DMS53 (cell line): ENCODE results near the gene LGALS4.
"Not testable (repeated sequence)": the region's sequence is repeated elsewhere in the genome, so short reads cannot be mapped to it uniquely, and the experiment has no call there.

Experiments
- DNase-seq: peaks from one replicate; lab custom pipeline; 2025; lab: John Stamatoyannopoulos, UW

The LGALS4 gene

GRCh38 chr19:38842439-38843174, 29.9 kb upstream of the LGALS4 start:
- no peak for DNase-seq

GRCh38 chr19:38841787-38842438, 29.2 kb upstream of the LGALS4 start:
- DNase-seq: peak; percentile 65

GRCh38 chr19:38841180-38841766, 28.5 kb upstream of the LGALS4 start:
- DNase-seq: no peak

- DNase-seq: peak; percentile 67
Observed at GRCh38 chr19:38840583-38840968, 27.8 kb upstream of the LGALS4 start.

- DNase-seq: peak; percentile 73
Observed at GRCh38 chr19:38839816-38840582, 27.3 kb upstream of the LGALS4 start.

- DNase-seq: peak; percentile 83
Observed at GRCh38 chr19:38838986-38839761, 26.4 kb upstream of the LGALS4 start.

GRCh38 chr19:38838208-38838985, 25.7 kb upstream of the LGALS4 start:
- DNase-seq: peak; percentile 99

- peak; percentile 94 for DNase-seq
Observed at GRCh38 chr19:38837656-38838121, 24.9 kb upstream of the LGALS4 start.

- peak; percentile 73 for DNase-seq
Observed at GRCh38 chr19:38836983-38837626, 24.4 kb upstream of the LGALS4 start.

- no peak for DNase-seq
Observed at GRCh38 chr19:38836159-38836982, 23.6 kb upstream of the LGALS4 start.

GRCh38 chr19:38834590-38834989, 21.8 kb upstream of the LGALS4 start:
- no peak for DNase-seq

- DNase-seq: no peak
Observed at GRCh38 chr19:38834104-38834490, 21.4 kb upstream of the LGALS4 start.

- peak; percentile 42 for DNase-seq
Observed at GRCh38 chr19:38833092-38833425, 20.3 kb upstream of the LGALS4 start.

GRCh38 chr19:38831142-38831605, 18.4 kb upstream of the LGALS4 start:
- DNase-seq: peak; percentile 93

GRCh38 chr19:38830039-38830733, 17.4 kb upstream of the LGALS4 start:
- no peak for DNase-seq

GRCh38 chr19:38829203-38829602, 16.5 kb upstream of the LGALS4 start:
- DNase-seq: not testable (repeated sequence)

GRCh38 chr19:38826856-38827551, 14.3 kb upstream of the LGALS4 start:
- no peak for DNase-seq

GRCh38 chr19:38825936-38826335, 13.2 kb upstream of the LGALS4 start:
- not testable (repeated sequence) for DNase-seq
